Measurements from ENCODE around the gene NAALADL2.
"Not testable (repeated sequence)": the region's sequence is repeated elsewhere in the genome, so short reads cannot be mapped to it uniquely, and the experiment has no call there.

Gene NAALADL2

GRCh38 chr3:175266478-175266877 lies 407.3 kb downstream of the NAALADL2 start:
- H3K4me3 ChIP-seq: no peak overlapping the region
- no peak overlapping the region for H3K27ac ChIP-seq
- no peak for DNase-seq (ENCODE audit: low spot score)
- TF ChIP-seq, protein P1, sequence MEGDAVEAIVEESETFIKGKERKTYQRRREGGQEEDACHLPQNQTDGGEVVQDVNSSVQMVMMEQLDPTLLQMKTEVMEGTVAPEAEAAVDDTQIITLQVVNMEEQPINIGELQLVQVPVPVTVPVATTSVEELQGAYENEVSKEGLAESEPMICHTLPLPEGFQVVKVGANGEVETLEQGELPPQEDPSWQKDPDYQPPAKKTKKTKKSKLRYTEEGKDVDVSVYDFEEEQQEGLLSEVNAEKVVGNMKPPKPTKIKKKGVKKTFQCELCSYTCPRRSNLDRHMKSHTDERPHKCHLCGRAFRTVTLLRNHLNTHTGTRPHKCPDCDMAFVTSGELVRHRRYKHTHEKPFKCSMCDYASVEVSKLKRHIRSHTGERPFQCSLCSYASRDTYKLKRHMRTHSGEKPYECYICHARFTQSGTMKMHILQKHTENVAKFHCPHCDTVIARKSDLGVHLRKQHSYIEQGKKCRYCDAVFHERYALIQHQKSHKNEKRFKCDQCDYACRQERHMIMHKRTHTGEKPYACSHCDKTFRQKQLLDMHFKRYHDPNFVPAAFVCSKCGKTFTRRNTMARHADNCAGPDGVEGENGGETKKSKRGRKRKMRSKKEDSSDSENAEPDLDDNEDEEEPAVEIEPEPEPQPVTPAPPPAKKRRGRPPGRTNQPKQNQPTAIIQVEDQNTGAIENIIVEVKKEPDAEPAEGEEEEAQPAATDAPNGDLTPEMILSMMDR (IDR thresholded peaks at IDR 0.05): no peak

GRCh38 chr3:175267121-175267531 lies 408.0 kb downstream of the NAALADL2 start:
- TF ChIP-seq, protein P1 (IDR thresholded peaks at IDR 0.05): no peak
- H3K27ac ChIP-seq: no peak overlapping the region

DNA sequence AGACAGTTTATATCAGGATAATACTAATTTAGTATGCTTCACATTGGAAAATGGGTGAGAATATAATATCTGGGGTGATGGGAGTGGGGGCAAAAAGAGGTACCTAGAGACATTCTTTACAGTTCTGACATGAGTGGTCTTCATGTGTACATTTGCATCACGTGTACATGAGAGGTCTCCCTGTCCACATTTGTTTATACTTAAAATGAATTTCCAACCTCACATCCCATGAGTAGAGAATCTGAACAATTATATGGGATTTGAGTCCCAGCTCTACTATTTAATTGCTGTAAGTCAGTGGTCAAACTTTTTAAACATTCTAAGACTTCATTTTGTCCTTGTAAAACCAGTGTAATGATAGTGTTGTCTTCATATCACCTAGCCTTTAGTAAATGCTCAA lies 408.4 kb downstream of the NAALADL2 start:
- H3K4me3 ChIP-seq: no peak overlapping the region
- no peak for DNase-seq (ENCODE audit: low spot score)
- TF ChIP-seq, protein P1 (IDR thresholded peaks at IDR 0.05): no peak
- H3K27ac ChIP-seq: no peak overlapping the region

More at GRCh38 chr3:175267121-175267531, 408.0 kb downstream of the NAALADL2 start:
- no peak overlapping the region for H3K4me3 ChIP-seq
- no peak for DNase-seq (ENCODE audit: low spot score)

DNA sequence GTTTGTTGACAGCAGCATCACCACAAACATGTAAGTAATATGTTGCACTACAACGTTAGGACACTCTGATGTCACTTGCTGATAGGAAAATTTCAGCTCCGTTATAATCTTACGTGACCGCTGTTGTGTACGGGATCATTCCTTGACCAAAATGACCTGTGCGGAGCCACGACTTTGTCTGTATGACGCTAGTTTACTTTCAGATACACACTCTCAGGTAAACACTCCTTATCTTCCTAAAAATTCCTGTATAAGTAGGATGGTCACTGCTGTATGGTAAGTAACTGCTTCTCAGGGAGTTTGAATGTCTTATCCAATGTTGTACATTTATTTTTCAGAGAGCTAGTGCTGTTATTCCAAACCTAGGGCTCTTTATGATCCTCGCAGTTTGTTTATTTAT lies 410.3 kb downstream of the NAALADL2 start:
- no peak for DNase-seq (ENCODE audit: low spot score)
- TF ChIP-seq, protein P1 (IDR thresholded peaks at IDR 0.05): no peak
- H3K4me3 ChIP-seq: no peak overlapping the region
- no peak overlapping the region for H3K27ac ChIP-seq

- DNase-seq (ENCODE audit: low spot score): no peak
- Histone ChIP-seq H3K27ac (no peak overlapping the region), H3K4me3 (no peak overlapping the region)
- TF ChIP-seq, protein P1 (IDR thresholded peaks at IDR 0.05): no peak
These were observed 411.2 kb downstream of the NAALADL2 start for GRCh38 chr3:175270198-175270837.

DNA sequence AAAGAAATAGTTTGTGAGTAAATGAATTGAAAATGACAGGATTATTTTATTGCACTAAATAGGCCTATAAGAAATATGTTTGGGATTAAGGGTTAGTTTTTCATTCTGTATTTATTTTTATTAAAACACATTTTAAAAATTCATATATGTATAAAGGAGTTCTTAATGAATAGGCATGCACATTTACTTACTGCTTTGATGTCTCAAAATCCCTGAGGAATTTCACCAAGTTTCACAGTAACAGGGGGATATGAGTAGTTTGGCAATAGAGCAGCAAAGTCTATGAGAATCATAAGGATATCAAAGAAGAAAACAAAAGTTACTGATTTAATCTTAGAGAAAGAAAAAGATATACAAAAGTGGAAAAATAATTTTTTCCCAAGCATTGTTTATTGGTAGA lies 411.7 kb downstream of the NAALADL2 start:
- no peak for DNase-seq (ENCODE audit: low spot score)
- TF ChIP-seq, protein P1 (IDR thresholded peaks at IDR 0.05): no peak
- H3K4me3 ChIP-seq: no peak overlapping the region
- no peak overlapping the region for H3K27ac ChIP-seq

- not testable (repeated sequence) for H3K27ac ChIP-seq; H3K4me3 ChIP-seq; DNase-seq (ENCODE audit: low spot score)
These were observed 412.3 kb downstream of the NAALADL2 start for GRCh38 chr3:175271465-175271864.
